Measurements from ENCODE around the gene ZNF787.
A peak's percentile ranks its signal among the peaks of the same experiment; 100 is the strongest.
"Not testable (repeated sequence)": the region's sequence is repeated elsewhere in the genome, so short reads cannot be mapped to it uniquely, and the experiment has no call there.

Gene ZNF787

GRCh38 chr19:56120002-56120370 is 1.1 kb downstream of the ZNF787 start:
- peak; percentile 10 for DNase-seq (ENCODE audit: low read depth)

GRCh38 chr19:56119582-56119978 is 1.5 kb downstream of the ZNF787 start:
- DNase-seq (ENCODE audit: low read depth): peak; percentile 78

- no peak for DNase-seq (ENCODE audit: low read depth)
Observed at GRCh38 chr19:56118666-56119581, 2.2 kb downstream of the ZNF787 start.

GRCh38 chr19:56117889-56118288 is 3.2 kb downstream of the ZNF787 start:
- no peak for DNase-seq (ENCODE audit: low read depth)

GRCh38 chr19:56117376-56117884 is 3.7 kb downstream of the ZNF787 start:
- no peak for DNase-seq (ENCODE audit: low read depth)

- no peak for DNase-seq (ENCODE audit: low read depth)
Observed at GRCh38 chr19:56116606-56117005, 4.5 kb downstream of the ZNF787 start.

- no peak for DNase-seq (ENCODE audit: low read depth)
Observed at GRCh38 chr19:56115490-56115889, 5.6 kb downstream of the ZNF787 start.

- no peak for DNase-seq (ENCODE audit: low read depth)
Observed at GRCh38 chr19:56114778-56115110, 6.4 kb downstream of the ZNF787 start.

GRCh38 chr19:56114051-56114777 is 6.9 kb downstream of the ZNF787 start:
- DNase-seq (ENCODE audit: low read depth): no peak

- DNase-seq (ENCODE audit: low read depth): no peak
Observed at GRCh38 chr19:56113074-56113632, 7.9 kb downstream of the ZNF787 start.

GRCh38 chr19:56112313-56112709 is 8.8 kb downstream of the ZNF787 start:
- no peak for DNase-seq (ENCODE audit: low read depth)

- no peak for DNase-seq (ENCODE audit: low read depth)
Observed at GRCh38 chr19:56111601-56112312, 9.3 kb downstream of the ZNF787 start.

GRCh38 chr19:56110515-56111448 is 10.3 kb downstream of the ZNF787 start:
- DNase-seq (ENCODE audit: low read depth): peak; percentile 52

GRCh38 chr19:56109226-56109625 is 11.9 kb downstream of the ZNF787 start:
- peak; percentile 63 for DNase-seq (ENCODE audit: low read depth)

- DNase-seq (ENCODE audit: low read depth): peak; percentile 40
Observed at GRCh38 chr19:56108447-56109195, 12.5 kb downstream of the ZNF787 start.

- no peak for DNase-seq (ENCODE audit: low read depth)
Observed at GRCh38 chr19:56107626-56108351, 13.3 kb downstream of the ZNF787 start.

- DNase-seq (ENCODE audit: low read depth): no peak
Observed at GRCh38 chr19:56106993-56107392, 14.1 kb downstream of the ZNF787 start.

- no peak for DNase-seq (ENCODE audit: low read depth)
Observed at GRCh38 chr19:56106397-56106849, 14.7 kb downstream of the ZNF787 start.

GRCh38 chr19:56105831-56106396 is 15.2 kb downstream of the ZNF787 start:
- DNase-seq (ENCODE audit: low read depth): not testable (repeated sequence)
